Gastroesophageal sphincter (tissue), 3 donors: ENCODE data around the gene PPIF.

Experiments used
- EP300 ChIP-seq: sonication (generic); formaldehyde crosslinking; IDR thresholded peaks from one replicate; pipeline ENCODE4 v1.6.1; 2017; ENCODE audit warnings: antibody characterized with exemption, mild to moderate bottlenecking
- POLR2AphosphoS5 ChIP-seq: sonication (generic); formaldehyde crosslinking; IDR thresholded peaks from one replicate; pipeline ENCODE4 v1.6.1; 2017; ENCODE audit warnings: antibody characterized with exemption
- TF ChIP-seq, protein P1 (sequence below), 4 experiments: fragments of 200-600 bp in 2 of 4; fragments of 450-650 bp in 2 of 4; sonication (generic) in 1 of 4; IDR thresholded peaks; one replicate each; pipeline ENCODE4 v1.5.1; 2017 to 2019; ENCODE audit warnings: antibody characterized with exemption in 4 of 4, mild to moderate bottlenecking in 2 of 4, moderate library complexity in 2 of 4

- TF ChIP-seq, protein P1, sequence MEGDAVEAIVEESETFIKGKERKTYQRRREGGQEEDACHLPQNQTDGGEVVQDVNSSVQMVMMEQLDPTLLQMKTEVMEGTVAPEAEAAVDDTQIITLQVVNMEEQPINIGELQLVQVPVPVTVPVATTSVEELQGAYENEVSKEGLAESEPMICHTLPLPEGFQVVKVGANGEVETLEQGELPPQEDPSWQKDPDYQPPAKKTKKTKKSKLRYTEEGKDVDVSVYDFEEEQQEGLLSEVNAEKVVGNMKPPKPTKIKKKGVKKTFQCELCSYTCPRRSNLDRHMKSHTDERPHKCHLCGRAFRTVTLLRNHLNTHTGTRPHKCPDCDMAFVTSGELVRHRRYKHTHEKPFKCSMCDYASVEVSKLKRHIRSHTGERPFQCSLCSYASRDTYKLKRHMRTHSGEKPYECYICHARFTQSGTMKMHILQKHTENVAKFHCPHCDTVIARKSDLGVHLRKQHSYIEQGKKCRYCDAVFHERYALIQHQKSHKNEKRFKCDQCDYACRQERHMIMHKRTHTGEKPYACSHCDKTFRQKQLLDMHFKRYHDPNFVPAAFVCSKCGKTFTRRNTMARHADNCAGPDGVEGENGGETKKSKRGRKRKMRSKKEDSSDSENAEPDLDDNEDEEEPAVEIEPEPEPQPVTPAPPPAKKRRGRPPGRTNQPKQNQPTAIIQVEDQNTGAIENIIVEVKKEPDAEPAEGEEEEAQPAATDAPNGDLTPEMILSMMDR (IDR thresholded peaks at IDR 0.05): no peak
- no peak for TF ChIP-seq EP300
- TF ChIP-seq POLR2AphosphoS5: no peak
Observed at GRCh38 chr10:79348640-79348988, 1.3 kb downstream of the PPIF start.
